K562 (cell line): Measurements from ENCODE around the gene EXOC4.

Experiments used
- CREB1 ChIP-seq, 2 experiments: sonication (generic) in 1 of 2; formaldehyde crosslinking in 1 of 2; IDR thresholded peaks; 2 replicates each; pipeline versions ENCODE4 v1.6.1 to v1.8.0; 2012 to 2022; ENCODE audit warnings: inconsistent platforms in 1 of 2, mild to moderate bottlenecking in 1 of 2, missing genetic modification reagents in 1 of 2, moderate library complexity in 1 of 2
- EHMT2 ChIP-seq: fragments of 450-650 bp; IDR thresholded peaks from 2 replicates; pipeline ENCODE4 v1.6.1; 2018; ENCODE audit warnings: antibody characterized with exemption
- EZH2 ChIP-seq: IDR thresholded peaks from 2 replicates; pipeline ENCODE4 v1.6.1; 2012; ENCODE audit warnings: low read depth, mild to moderate bottlenecking, inconsistent platforms, low read length, borderline replicate concordance
- MTA2 ChIP-seq: fragments of 450-650 bp; IDR thresholded peaks from 2 replicates; pipeline ENCODE4 v1.6.1; 2016; ENCODE audit warnings: low read depth
- POLR2A ChIP-seq: fragments of 450-650 bp; conservative IDR thresholded peaks from 2 replicates; pipeline ENCODE4 v1.6.1; 2016
- SIN3B ChIP-seq: fragments of 450-650 bp; IDR thresholded peaks from 2 replicates; pipeline ENCODE4 v1.6.1; 2017; ENCODE audit warnings: low read depth, mild to moderate bottlenecking, moderate library complexity
- TAF1 ChIP-seq: IDR thresholded peaks from 2 replicates; pipeline ENCODE4 v1.6.1; 2011; ENCODE audit warnings: mild to moderate bottlenecking, low read length, moderate library complexity; ENCODE audit not compliant: insufficient read depth, control insufficient read depth, severe bottlenecking; ENCODE audit errors: extremely low read depth
- XRCC3 ChIP-seq: fragments of 450-650 bp; IDR thresholded peaks from 2 replicates; pipeline ENCODE4 v1.6.1; 2017; ENCODE audit warnings: mild to moderate bottlenecking, moderate library complexity
- YY1 ChIP-seq, 3 experiments: IDR thresholded peaks; 2 replicates each; pipeline ENCODE4 v1.6.1; 2011; ENCODE audit warnings: low read length in 2 of 3, mild to moderate bottlenecking in 2 of 3, moderate library complexity in 2 of 3, borderline replicate concordance in 1 of 3, control low read depth in 1 of 3, low read depth in 1 of 3; ENCODE audit not compliant: insufficient read depth in 3 of 3, insufficient replicate concordance in 2 of 3, control insufficient read depth in 1 of 3, insufficient read length in 1 of 3; ENCODE audit errors: extremely low read depth in 1 of 3
- TF ChIP-seq, protein P1 (sequence below), 2 experiments: fragments of 450-650 bp in 1 of 2; IDR thresholded peaks; 2 replicates each; pipeline ENCODE4 v1.6.1; 2011 to 2017; ENCODE audit warnings: low read depth in 2 of 2, antibody characterized with exemption in 1 of 2, borderline replicate concordance in 1 of 2, low read length in 1 of 2, mild to moderate bottlenecking in 1 of 2, mixed read lengths in 1 of 2; ENCODE audit not compliant: control insufficient read depth in 1 of 2
- TF ChIP-seq, protein P2 (sequence below), 3 experiments: IDR thresholded peaks in 2 of 3; conservative IDR thresholded peaks in 1 of 3; 2 replicates each; pipeline ENCODE4 v1.5.1; 2011 to 2012; ENCODE audit warnings: low read length in 3 of 3, mild to moderate bottlenecking in 3 of 3, control low read depth in 2 of 3, improper control_type of control experiment in 1 of 3, inconsistent platforms in 1 of 3, low read depth in 1 of 3, mixed read lengths in 1 of 3, moderate library complexity in 1 of 3; ENCODE audit not compliant: insufficient read depth in 2 of 3

DNA sequence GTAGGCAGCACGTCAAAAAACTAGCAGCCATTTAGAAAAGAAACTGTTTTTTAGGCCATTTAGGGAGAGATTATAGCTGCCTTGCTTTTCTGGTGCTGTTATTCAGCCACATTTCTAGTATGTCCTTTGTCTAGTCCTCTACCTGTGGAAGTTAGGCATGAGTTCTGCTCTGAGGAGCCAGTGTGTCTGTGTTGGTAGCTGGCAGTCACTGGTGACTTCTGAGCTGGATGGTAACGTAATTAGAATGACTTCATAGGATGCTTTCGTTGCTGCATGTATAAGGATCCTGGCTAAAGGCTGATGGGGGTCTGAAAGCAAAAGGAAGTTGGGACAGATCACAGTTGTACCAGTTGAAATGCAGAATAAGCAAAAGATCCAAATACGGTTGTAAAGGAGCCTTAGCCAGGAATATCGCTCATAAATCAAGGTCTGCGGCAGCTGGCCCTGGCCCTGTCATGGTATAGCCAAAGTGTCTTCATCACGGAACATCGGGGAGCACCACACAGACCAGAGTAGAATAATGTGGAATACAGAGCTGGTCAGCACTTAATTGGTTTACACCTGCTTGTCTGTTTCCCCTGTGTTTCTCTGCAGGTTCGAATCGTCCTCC is 226.7 kb downstream of the EXOC4 start:
- TF ChIP-seq EHMT2 (no peak), EZH2 (no peak), XRCC3 (no peak), POLR2A (no peak), TAF1 (no peak), CREB1 (IDR thresholded peaks at IDR 0.05) (no peak), CREB1 (CRISPR knock-in tag; IDR thresholded peaks at IDR 0.05) (no peak), SIN3B (no peak), MTA2 (no peak), YY1 (IDR thresholded peaks at IDR 0.05; ENCODE audit: borderline replicate concordance in 1 of 3, control insufficient read depth in 1 of 3, extremely low read depth in 1 of 3, insufficient read depth in 3 of 3, insufficient read length in 1 of 3, insufficient replicate concordance in 2 of 3, low read depth in 1 of 3, low read length in 2 of 3) (no peak)
- TF ChIP-seq, protein P1, sequence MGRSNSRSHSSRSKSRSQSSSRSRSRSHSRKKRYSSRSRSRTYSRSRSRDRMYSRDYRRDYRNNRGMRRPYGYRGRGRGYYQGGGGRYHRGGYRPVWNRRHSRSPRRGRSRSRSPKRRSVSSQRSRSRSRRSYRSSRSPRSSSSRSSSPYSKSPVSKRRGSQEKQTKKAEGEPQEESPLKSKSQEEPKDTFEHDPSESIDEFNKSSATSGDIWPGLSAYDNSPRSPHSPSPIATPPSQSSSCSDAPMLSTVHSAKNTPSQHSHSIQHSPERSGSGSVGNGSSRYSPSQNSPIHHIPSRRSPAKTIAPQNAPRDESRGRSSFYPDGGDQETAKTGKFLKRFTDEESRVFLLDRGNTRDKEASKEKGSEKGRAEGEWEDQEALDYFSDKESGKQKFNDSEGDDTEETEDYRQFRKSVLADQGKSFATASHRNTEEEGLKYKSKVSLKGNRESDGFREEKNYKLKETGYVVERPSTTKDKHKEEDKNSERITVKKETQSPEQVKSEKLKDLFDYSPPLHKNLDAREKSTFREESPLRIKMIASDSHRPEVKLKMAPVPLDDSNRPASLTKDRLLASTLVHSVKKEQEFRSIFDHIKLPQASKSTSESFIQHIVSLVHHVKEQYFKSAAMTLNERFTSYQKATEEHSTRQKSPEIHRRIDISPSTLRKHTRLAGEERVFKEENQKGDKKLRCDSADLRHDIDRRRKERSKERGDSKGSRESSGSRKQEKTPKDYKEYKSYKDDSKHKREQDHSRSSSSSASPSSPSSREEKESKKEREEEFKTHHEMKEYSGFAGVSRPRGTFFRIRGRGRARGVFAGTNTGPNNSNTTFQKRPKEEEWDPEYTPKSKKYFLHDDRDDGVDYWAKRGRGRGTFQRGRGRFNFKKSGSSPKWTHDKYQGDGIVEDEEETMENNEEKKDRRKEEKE (IDR thresholded peaks at IDR 0.05; ENCODE audit: borderline replicate concordance in 1 of 2, control insufficient read depth in 1 of 2, low read depth in 2 of 2, low read length in 1 of 2), result no peak
- TF ChIP-seq, protein P2, sequence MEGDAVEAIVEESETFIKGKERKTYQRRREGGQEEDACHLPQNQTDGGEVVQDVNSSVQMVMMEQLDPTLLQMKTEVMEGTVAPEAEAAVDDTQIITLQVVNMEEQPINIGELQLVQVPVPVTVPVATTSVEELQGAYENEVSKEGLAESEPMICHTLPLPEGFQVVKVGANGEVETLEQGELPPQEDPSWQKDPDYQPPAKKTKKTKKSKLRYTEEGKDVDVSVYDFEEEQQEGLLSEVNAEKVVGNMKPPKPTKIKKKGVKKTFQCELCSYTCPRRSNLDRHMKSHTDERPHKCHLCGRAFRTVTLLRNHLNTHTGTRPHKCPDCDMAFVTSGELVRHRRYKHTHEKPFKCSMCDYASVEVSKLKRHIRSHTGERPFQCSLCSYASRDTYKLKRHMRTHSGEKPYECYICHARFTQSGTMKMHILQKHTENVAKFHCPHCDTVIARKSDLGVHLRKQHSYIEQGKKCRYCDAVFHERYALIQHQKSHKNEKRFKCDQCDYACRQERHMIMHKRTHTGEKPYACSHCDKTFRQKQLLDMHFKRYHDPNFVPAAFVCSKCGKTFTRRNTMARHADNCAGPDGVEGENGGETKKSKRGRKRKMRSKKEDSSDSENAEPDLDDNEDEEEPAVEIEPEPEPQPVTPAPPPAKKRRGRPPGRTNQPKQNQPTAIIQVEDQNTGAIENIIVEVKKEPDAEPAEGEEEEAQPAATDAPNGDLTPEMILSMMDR (IDR thresholded peaks at IDR 0.05 in 2 of 3, conservative IDR thresholded peaks at IDR 0.05 in 1 of 3; ENCODE audit: insufficient read depth in 2 of 3, low read depth in 1 of 3, low read length in 3 of 3), result no peak
